GM21367 (cell line): ENCODE data around the gene ATP11A.
A peak's percentile ranks its signal among the peaks of the same experiment; 100 is the strongest.

ENCODE experiments used
- ATAC-seq: cut with Tn5 transposase; IDR thresholded peaks from one replicate; pipeline ENCODE4 v1.9.1; 2021; ENCODE audit not compliant: unreplicated experiment

Gene ATP11A

DNA sequence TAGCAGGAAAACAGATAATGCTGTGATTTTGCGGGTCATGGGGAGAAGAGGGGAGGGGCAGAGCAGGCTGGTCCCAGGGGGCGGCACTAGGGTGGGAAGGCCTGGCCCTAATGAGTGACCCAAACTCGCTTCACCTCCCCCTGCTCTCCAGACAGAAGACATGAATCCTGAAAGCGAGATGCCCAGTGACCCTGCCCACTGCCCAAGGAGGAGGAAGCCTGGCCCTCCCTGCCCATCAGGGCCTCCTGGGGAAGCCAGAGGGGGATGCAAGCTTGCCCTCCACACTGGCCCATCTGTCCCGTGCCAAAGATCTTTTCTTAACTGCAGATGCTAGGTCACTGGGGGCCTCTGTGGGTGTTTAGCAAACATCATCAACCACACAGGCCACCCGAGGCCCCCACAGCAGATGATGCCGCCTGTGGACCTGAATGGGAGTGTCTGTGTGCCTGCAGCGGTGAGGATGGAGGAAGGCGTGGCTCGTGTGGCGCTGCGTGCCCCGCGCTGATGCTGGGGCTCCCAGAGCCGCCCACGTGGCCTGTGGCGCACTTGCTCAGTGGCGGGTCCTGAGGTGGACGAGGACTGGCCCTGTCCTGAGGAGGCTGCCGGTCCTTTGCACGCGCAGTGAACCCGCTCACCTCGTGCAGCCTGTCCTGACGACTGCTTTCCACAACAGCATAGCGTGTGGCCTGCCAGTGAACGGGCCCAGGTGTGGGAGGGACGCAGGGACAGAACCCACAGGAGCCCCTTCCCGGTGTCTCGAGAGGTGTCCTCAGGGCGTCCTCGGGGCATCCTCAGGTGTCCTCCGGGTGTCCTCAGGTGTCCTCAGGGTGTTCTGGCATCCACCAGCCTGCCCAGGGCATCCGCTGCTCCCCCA is 198.6 kb downstream of the ATP11A start:
- ATAC-seq = no peak

- no peak for ATAC-seq
Observed at GRCh38 chr13:112889351-112890290, 199.8 kb downstream of the ATP11A start.

DNA sequence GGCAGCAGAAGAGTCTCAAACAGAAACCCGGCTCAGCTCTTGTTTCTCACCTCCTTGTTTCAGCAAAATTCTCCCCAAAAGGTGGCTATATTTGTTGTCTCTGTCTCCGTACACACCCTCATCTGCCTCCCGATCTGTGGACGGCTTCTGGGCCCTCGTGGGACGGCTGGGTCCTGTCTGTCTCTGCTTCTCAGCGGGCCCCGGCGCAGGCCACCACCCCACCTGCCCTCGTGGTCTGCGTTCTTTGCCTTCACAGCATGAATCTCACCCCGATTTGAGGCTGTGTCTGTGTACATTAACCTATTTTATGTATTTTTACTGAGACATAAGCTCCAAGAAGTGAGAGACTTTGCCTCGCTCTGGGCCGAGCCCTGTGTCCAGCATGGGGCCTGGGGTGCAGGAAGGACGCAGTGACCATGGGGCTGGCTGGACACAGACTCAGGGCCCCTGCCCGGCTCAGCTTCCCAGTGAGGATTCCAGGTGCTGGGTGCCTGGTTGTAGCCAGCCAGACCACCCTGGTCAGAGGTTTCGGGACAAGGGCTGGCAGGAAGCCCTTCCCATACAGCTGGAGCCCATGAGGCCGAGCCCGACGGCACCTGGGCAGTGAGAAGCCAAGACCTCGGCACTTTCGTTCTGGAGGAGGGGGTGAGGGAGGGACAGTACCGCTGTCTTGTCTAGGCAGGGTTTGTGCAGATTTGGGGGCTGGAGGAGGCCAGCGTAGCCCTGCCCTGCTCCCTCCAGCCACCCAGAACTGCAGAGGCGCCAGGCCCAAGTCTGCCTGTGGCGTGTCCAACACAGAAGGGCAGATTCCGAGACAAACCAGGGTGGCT is 200.7 kb downstream of the ATP11A start:
- ATAC-seq = no peak

DNA sequence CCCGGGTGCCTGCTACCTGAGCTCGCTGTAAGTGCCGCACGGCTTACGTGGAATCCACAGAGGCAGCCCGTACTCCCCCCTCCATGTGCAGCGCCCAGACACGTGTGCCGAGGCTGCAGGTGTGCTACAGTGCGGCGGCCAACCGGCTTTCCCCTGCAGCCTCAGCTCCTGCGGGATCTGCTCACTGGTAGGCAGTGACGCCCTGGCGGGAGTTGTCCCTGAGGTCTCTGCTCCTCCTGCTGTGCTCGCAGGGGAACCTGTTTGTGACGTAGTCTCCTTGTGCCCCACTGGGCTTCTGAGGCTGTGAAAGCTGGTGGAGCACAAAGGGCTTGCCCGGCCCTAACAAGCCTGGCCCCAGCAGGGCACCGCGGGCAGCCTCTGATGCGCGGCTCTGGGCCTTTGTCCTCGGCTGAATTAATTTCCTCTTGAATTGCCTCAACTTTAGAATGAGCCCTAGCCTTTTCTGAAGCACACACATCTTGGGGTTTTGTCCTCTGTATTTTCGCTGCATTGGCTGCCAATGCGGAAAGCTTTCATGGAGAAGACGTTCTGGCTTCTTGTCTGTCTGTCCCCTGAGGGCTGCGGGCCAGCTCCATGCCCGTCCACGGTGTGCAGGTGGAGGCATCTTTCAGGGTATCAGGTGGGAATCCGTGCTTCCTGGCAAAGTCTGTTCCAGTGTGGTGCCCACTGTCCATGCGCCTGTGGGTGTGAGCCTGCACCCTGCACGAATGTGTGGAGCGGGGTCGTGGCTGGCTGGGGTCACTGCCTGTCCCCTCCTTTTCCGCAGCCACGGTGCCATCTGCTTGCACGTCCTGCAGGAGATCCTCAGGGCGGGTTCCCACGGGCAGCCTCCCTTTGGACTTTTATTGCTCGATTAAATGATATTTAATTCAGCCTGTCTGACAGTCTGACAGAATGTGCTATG is 201.9 kb downstream of the ATP11A start:
- ATAC-seq = no peak

DNA sequence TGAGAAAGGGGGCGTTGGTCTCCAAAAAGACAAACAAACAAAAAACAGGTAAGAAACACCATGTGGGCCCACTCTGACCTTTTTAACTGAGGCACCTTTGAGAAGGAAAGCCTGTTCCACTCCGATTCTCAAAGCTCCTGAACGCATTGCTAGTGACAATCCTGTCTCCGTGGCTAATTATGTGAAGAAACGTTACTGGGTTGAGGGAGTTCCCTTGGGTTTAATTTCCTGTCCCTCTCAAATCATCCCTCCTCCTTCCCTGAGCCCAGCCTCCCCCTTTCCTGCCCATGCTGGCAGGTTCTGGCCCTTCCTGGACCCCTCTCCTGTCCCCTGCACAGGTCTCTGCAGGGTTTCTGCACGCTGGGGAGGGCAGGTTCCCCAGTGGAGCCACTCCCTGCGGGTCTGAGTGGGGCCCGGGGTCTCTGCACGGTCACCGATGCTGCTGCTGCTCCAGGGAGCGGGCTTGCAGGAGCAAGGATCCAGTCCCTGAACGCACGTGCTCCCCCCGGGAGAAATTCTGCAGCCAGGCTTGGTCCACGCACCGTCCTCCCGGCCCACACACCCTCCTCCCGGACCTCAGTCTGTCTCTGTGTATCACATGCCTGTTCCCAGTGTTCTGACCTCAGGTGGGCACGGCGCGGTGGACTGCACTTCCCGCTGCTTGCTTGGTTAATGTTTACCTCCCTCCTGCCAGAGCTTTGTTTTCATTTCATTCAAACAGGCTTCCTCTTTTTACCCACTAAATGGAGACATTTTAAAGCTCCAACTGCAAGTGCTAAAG is 202.8 kb downstream of the ATP11A start:
- no peak for ATAC-seq

- ATAC-seq = no peak
Observed at GRCh38 chr13:112893207-112893569, 203.3 kb downstream of the ATP11A start.

DNA sequence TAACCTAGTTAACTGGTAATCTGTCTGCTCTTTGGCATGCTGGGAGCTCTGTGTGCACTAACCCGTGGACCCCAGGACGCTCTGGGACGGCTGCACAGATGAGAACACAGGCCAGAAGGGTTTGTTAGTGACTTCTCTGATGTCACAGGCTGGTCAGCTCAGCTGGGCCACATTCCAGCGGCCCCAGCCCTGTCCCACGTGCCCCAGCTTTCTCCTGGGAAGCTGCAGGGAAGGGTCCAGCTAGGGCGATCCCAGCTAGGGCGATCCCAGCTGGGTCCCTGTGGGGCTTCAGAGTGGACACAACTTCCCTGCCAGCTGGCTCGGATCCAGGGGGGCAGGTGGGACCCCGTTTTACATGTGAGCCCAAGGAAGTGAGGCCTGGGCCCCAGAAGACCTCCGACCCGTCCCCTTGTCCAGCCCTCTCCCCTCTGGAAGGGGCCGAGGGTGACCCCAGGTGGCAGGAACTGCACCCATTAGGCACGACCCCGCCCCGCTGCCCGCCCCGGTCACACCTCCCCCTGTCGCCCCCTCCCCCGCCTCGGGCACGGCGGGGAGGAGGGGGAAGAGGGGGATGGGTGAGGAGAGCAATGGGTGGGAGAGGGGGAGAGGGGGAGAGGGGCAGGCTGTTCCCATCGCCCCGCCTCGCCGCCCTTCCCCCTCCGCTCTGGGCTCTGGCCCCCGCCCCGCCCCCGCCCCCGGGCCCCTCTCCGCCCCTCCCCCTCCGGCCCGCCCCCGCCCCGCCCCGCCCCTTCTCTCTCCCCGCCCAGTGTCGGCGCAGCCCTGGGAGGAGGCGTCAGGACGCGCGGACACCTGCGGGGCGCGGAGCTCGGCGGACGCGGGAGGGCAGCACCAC is 204.0 kb downstream of the ATP11A start:
- peak; percentile 59 for ATAC-seq

- peak; percentile 13 for ATAC-seq
Observed at GRCh38 chr13:112894423-112894672, 204.5 kb downstream of the ATP11A start.

- no peak for ATAC-seq
Observed at GRCh38 chr13:112894673-112895481, 205.0 kb downstream of the ATP11A start.

DNA sequence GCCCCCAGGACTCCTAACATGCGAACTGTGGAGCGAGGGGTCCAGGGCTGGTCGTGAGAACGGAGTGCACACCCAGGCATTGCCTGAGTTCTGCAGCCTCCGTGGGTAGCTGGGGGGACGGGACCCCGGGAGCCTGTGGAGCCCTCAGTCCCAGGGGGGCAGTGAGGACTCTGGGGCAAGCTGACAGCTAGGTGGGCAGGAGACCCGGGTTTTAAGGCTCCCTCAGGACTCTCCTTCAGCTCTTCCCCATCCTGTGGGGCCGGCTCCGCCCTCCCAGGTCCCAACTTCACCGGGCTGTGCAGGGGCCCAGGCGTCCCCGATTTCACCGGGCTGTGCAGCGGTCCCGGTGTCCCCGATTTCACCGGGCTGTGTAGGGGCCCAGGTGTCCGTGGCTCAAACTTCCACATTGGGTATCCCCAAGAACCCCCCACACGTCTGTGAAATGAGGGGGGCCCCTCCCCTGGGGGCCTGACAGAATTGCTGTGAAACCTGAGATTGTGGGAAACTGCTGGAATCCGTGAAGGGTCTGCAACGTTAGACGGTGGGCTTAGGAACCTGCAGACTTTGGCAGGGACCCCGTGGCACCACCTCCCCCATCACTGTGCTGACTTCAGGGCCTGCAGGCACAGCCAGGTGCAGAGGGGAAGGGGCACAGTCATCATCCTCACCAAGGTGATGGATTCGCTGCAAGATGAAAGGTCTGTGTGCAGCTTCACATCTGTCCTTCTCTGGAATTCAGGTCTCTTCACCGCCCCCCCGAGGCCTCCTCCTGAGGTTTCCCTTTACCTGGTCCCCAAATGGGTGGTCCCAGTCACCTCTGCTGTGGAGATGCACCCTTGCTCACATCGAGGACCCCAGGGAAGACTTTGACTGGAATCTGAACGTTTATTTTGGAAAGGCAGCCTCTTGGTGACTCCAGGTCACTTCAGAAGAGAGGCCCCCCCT is 206.0 kb downstream of the ATP11A start:
- no peak for ATAC-seq

DNA sequence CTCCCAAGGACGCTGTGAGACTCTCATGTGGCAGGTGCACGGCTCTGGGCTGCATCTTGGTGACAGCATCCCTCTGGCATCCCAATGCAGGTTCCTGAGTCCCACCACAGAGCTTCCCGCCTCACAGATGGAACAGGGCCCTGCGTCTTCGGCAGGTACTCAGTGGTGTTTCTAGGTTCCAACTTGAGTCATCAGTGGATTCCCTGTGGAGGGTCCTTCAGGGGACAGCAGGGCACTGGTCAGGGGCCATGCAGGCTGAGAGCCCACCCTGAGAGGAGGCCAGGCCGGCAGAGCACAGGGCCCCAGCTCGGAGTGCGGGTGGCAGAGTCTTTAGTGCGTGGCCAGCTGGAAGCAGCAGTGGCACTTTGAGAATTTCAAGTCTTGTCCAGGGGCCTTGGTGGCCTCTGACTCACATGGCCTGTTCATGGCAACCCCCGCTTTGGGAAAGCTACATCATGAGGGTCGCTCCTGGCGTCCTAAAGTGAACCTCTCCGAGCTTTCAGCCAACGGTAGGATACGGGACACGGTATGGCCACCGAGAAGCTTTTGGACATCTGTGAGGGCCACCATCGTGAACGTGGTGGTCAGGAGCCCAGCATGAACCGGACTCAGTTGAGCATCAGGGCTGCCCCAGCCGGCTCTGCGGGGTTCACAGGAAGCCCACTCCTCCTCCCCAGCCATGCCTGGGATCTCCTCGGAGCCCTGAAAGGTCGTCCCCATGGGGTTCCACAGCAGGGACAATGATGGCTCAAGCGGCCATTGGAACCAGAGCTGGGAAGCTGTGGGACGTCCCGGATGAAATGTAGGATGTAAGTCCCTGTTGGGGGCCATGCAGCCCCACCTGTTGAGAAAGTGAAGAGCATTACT is 207.1 kb downstream of the ATP11A start:
- ATAC-seq = no peak

DNA sequence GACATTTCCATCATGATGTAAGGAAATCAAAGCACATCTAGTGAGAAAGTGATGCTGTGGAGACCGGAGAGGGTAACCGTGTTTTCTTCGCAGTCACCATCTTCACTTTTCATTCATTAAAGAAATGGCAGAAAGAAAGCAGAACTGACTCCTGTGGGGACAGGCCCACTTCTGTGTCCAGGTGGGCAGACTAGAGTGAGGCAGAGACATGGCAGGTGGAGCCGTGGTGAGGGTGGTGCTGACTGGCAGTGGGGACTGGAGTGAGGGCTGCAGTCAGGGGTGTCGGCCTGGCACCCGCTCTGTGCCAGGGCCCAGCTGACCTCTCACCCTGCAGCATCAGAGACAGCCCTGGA is 207.7 kb downstream of the ATP11A start:
- no peak for ATAC-seq

- ATAC-seq = no peak
Observed at GRCh38 chr13:112897956-112898620, 208.2 kb downstream of the ATP11A start.

- ATAC-seq = no peak
Observed at GRCh38 chr13:112898621-112899280, 208.9 kb downstream of the ATP11A start.
